ENCODE measurements around the gene IL3.

IL3 gene

DNA sequence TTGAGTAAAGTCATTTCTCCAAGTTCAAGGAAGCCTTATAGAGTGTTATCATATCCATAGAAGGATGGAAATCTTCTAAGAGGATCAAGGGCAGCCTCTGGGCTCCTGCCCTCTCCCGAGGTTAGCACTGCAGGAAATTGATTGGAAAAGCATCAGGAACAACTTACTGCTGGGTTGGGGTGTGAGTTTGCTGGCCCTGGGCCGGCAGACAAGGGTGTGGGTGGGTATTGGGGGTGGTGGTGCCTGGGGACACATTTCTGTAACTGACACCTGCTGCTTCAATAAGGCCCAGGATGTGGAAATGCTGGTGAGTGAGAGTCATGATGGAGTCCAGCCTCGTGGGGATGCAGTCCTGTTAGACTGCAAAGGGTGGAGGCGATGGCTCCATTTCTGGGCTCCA, 18.6 kb downstream of the IL3 start:
- no peak for DNase-seq (ENCODE audit: low spot score)
- TF ChIP-seq, protein P1, sequence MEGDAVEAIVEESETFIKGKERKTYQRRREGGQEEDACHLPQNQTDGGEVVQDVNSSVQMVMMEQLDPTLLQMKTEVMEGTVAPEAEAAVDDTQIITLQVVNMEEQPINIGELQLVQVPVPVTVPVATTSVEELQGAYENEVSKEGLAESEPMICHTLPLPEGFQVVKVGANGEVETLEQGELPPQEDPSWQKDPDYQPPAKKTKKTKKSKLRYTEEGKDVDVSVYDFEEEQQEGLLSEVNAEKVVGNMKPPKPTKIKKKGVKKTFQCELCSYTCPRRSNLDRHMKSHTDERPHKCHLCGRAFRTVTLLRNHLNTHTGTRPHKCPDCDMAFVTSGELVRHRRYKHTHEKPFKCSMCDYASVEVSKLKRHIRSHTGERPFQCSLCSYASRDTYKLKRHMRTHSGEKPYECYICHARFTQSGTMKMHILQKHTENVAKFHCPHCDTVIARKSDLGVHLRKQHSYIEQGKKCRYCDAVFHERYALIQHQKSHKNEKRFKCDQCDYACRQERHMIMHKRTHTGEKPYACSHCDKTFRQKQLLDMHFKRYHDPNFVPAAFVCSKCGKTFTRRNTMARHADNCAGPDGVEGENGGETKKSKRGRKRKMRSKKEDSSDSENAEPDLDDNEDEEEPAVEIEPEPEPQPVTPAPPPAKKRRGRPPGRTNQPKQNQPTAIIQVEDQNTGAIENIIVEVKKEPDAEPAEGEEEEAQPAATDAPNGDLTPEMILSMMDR (IDR thresholded peaks at IDR 0.05) = no peak
- H3K4me3 ChIP-seq = no peak overlapping the region
- no peak overlapping the region for H3K27ac ChIP-seq

DNA sequence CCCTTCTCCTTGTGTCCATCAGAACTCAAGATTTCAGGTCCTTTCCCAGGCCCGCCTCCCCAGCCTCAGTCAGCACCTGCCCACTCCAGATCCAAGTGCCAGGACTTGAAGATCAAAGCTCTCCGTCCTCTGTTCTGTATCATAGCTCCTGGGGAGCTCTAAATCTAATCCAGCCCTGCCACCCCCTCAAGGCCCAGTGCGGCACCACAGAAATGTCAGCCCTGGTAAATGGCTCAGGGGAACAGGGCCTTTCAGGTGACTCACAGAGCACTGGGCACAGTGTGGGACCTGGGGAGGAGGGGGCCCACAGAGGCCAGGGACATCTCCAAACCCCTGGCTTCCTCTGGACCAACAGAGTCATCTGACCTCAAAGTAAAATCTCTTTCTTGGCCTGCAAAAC, 19.2 kb downstream of the IL3 start:
- DNase-seq (ENCODE audit: low spot score) = no peak
- Histone ChIP-seq H3K4me3 (no peak overlapping the region), H3K27ac (no peak overlapping the region)
- TF ChIP-seq, protein P1 (IDR thresholded peaks at IDR 0.05) = no peak

DNA sequence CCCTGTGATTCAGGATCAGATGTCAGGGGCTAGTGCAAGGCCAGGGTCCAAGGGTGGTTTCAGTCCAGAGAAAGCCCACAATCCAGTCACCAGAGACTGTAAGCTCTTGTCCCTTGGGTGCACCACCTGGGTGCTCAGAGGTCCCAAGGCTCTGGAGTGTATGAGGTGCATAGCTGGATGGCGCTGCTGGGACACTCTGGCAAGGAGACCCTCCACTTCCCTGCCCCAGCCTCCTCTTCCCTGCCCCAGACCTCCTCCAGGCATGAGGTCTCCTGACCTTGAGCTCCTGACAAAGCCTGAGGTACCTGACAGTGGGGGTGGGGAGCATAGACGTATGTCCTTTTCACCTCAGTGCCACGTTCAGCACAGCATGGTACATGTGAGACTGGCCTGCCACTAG, 20.1 kb downstream of the IL3 start:
- TF ChIP-seq, protein P1 (IDR thresholded peaks at IDR 0.05) = no peak
- DNase-seq (ENCODE audit: low spot score) = no peak
- no peak overlapping the region for H3K27ac ChIP-seq
- no peak overlapping the region for H3K4me3 ChIP-seq

DNA sequence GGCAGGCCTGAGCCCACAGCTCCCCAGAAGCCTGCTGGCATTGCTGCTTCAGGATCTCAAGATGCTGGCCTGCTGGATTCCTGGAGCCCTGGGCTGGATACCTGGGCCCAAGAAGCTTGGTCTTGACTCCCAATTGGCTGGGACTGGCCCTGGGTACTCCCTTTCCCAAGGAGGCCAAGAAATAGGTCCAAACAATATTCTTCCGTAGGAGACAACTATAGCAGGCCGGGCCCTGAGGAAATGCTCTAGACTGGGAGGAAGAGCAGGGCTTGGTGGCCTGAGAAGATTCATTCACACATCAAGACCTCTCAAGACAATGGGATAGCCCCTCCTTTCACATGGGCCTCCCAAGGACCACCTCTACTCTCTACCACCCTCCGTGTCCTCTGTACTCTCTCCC, 21.0 kb downstream of the IL3 start:
- H3K4me3 ChIP-seq = no peak overlapping the region
- TF ChIP-seq, protein P1 (IDR thresholded peaks at IDR 0.05) = no peak

DNA sequence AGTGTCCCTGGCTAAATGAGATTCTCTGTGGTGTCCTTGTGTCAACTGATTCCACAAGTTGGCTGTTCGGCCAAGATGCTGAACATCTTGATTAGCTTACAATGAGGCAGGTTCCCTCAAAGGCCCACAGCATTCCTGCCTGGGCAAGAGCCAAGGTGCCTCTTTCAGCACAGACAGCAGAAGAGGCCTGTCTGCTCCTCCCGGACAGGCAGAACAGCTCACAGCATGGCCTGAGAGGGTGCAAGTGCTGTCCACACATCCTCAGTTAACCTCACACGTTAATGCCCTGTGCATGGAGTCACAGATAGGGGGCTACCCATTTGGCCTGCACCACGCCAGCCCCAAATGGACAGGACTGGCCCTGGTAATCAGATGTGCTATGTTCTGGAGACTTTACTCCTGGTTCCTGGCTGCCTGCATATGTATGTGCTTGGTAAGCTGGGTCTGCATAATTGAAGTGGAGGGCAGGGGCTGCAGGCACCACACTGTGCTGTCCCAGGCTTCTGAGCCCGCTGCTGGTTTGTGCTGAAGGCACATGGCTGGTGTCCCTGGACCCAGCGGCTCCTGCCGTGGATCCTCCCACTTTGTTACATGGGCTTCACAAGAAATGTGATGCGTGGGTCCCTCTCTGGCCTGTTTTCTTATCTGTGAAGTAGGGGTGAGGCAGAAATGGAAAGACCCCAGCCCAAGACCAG, 22.0 kb downstream of the IL3 start:
- H3K4me3 ChIP-seq = no peak overlapping the region
- no peak for DNase-seq (ENCODE audit: low spot score)
- TF ChIP-seq, protein P1 (IDR thresholded peaks at IDR 0.05) = no peak
- H3K27ac ChIP-seq = no peak overlapping the region

More for the DNA sequence above, 21.0 kb downstream of the IL3 start:
- no peak for DNase-seq (ENCODE audit: low spot score)
- H3K27ac ChIP-seq = no peak overlapping the region

DNA sequence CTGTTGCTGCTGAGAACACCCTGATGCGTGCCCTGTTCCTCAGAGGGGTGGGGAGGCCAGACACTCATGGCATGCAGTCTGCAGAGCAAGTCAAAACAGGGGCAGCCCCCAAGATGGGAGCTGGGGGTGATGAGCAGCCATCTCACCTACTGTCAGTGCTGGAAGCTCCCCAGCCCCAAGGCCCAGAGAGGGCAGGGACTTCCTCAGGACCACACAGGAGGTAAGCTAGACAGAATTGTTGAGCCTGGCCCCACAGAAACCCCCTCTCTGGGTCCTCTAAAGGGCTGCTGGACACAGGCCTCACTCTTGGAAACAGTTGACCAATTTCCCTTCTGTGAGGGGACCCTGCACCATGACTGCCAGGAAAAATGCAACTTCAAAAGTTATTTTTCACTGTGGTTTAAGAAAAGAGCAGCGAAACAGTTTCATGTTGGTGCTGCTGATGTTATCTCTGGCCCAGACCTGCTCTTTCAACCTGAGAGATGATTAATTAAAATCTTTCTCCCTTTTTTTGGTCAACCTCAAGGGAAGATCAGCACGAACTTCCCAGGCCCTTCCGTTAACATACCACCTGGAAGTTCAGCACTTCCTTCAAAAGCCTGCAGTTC, 22.7 kb downstream of the IL3 start:
- H3K27ac ChIP-seq = no peak overlapping the region
- TF ChIP-seq, protein P1 (IDR thresholded peaks at IDR 0.05) = no peak
- DNase-seq (ENCODE audit: low spot score) = no peak
- H3K4me3 ChIP-seq = no peak overlapping the region

DNA sequence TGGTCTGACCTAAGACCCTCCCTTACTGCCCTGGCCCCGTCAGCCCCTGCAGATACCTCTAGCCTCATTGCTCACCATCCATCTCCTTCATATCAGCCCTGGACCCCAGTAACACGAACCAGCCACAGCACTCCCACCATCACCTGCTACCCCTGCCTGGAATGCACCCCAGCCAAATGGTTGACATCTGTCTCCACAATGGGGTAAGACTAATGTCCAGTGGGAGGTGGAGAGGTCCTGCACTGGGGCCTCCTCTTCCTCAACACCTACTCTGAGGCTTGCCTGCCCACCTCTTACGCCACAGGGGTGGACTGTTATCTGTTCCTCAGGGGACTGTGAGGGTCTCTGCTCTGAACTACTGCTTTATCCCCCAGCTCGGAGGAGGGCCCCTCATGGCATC, 25.2 kb downstream of the IL3 start:
- H3K27ac ChIP-seq = no peak overlapping the region
- TF ChIP-seq, protein P1 (IDR thresholded peaks at IDR 0.05) = no peak
- no peak overlapping the region for H3K4me3 ChIP-seq
- DNase-seq (ENCODE audit: low spot score) = no peak
